Activated CD4-positive, alpha-beta T cell treated with anti-CD3 and anti-CD28 coated beads, Interleukin-2, Interleukin-6, amounts not matched to agents 100 ng/mL and 50 ng/mL, durations not matched to agents 16 hours and 8 hours (primary cell): Measurements from ENCODE around the gene CCNT2.
"Not testable (repeated sequence)": the region's sequence is repeated elsewhere in the genome, so short reads cannot be mapped to it uniquely, and the experiment has no call there.

Experiments used
- DNase-seq: peaks from one replicate; pipeline ENCODE4 v3.0.0-alpha.2; 2020

The CCNT2 gene

GRCh38 chr2:134919341-134920210 is 954 bp downstream of the CCNT2 start:
- peak; percentile 72 for DNase-seq

GRCh38 chr2:134924912-134925311 is 6.3 kb downstream of the CCNT2 start:
- no peak for DNase-seq

- DNase-seq, result no peak
Observed at GRCh38 chr2:134926231-134926931, 7.8 kb downstream of the CCNT2 start.

- DNase-seq, result peak; percentile 17
Observed at GRCh38 chr2:134927195-134927594, 8.6 kb downstream of the CCNT2 start.

- no peak for DNase-seq
Observed at GRCh38 chr2:134932864-134933526, 14.4 kb downstream of the CCNT2 start.

GRCh38 chr2:134933732-134934131 is 15.1 kb downstream of the CCNT2 start:
- no peak for DNase-seq

- DNase-seq, result no peak
Observed at GRCh38 chr2:134934150-134934549, 15.5 kb downstream of the CCNT2 start.

- no peak for DNase-seq
Observed at GRCh38 chr2:134934641-134935040, 16.0 kb downstream of the CCNT2 start.

GRCh38 chr2:134936691-134937090 is 18.1 kb downstream of the CCNT2 start:
- no peak for DNase-seq

- no peak for DNase-seq
Observed at GRCh38 chr2:134943540-134943939, 24.9 kb downstream of the CCNT2 start.

GRCh38 chr2:134944975-134945374 is 26.4 kb downstream of the CCNT2 start:
- no peak for DNase-seq

GRCh38 chr2:134946073-134946472 is 27.5 kb downstream of the CCNT2 start:
- no peak for DNase-seq

GRCh38 chr2:134949981-134950708 is 31.5 kb downstream of the CCNT2 start:
- DNase-seq, result peak; percentile 8

GRCh38 chr2:134950886-134951285 is 32.3 kb downstream of the CCNT2 start:
- no peak for DNase-seq

GRCh38 chr2:134952608-134953007 is 34.0 kb downstream of the CCNT2 start:
- DNase-seq, result no peak

GRCh38 chr2:134954065-134954464 is 35.4 kb downstream of the CCNT2 start:
- no peak for DNase-seq

GRCh38 chr2:134955744-134956143 is 37.1 kb downstream of the CCNT2 start:
- no peak for DNase-seq

GRCh38 chr2:134957477-134957876 is 38.9 kb downstream of the CCNT2 start:
- DNase-seq, result no peak

GRCh38 chr2:134967166-134967565 is 48.5 kb downstream of the CCNT2 start:
- DNase-seq, result not testable (repeated sequence)

GRCh38 chr2:134973241-134974138 is 54.9 kb downstream of the CCNT2 start:
- peak; percentile 32 for DNase-seq

GRCh38 chr2:134975281-134976009 is 56.8 kb downstream of the CCNT2 start:
- no peak for DNase-seq
